OCI-LY1 (cell line): Measurements from ENCODE around the gene TSPAN5.

ENCODE experiments used
- EZH2 ChIP-seq: fragments of 200-600 bp; sonication (generic), shearing (Covaris generic); IDR thresholded peaks from 2 replicates; pipeline ENCODE4 v1.8.0; 2017; ENCODE audit warnings: borderline replicate concordance, mixed run types, mild to moderate bottlenecking, antibody characterized with exemption, low read length, moderate library complexity, mixed read lengths
- TF ChIP-seq, protein P1 (sequence below): fragments of 200-600 bp; sonication (generic), shearing (Covaris generic); IDR thresholded peaks from 2 replicates; pipeline ENCODE4 v1.5.1; 2017; ENCODE audit warnings: mild to moderate bottlenecking, antibody characterized with exemption, low read length, moderate library complexity, mixed read lengths

DNA sequence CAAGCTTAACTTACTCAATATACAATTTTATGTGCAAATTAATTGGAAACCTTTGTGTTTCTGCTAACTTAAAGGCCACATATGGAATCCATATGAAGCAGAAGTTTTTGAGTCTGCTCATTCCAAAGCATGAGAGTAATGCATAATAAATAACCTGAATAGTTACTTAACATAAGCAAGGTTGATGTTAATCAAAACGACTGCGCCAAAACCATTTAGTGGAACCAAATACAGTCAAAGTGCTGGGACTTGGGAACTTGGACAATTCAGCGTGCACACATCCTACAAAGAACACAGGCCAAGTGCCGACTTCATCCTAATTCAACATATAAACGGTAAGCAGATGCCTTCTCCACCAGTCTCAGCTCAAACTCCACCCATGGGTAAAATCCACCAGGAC lies 17.0 kb downstream of the TSPAN5 start:
- TF ChIP-seq, protein P1, sequence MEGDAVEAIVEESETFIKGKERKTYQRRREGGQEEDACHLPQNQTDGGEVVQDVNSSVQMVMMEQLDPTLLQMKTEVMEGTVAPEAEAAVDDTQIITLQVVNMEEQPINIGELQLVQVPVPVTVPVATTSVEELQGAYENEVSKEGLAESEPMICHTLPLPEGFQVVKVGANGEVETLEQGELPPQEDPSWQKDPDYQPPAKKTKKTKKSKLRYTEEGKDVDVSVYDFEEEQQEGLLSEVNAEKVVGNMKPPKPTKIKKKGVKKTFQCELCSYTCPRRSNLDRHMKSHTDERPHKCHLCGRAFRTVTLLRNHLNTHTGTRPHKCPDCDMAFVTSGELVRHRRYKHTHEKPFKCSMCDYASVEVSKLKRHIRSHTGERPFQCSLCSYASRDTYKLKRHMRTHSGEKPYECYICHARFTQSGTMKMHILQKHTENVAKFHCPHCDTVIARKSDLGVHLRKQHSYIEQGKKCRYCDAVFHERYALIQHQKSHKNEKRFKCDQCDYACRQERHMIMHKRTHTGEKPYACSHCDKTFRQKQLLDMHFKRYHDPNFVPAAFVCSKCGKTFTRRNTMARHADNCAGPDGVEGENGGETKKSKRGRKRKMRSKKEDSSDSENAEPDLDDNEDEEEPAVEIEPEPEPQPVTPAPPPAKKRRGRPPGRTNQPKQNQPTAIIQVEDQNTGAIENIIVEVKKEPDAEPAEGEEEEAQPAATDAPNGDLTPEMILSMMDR, result no peak
- no peak for TF ChIP-seq EZH2
